Neuronal stem cell (in vitro differentiated cells): ENCODE measurements around the gene OBSCN.

Source experiments
- DNase-seq: peaks from one replicate; pipeline ENCODE4 v3.0.0-alpha.2; 2013; ENCODE audit warnings: low spot score
- H2AFZ ChIP-seq: one replicate; pipeline ENCODE4 v1.6.1; 2013; ENCODE audit warnings: mild to moderate bottlenecking, low read length, inconsistent platforms
- H2AK5ac ChIP-seq: 2 replicates; pipeline ENCODE4 v1.6.1; 2013; ENCODE audit warnings: low read depth, mild to moderate bottlenecking, inconsistent platforms, low read length, moderate library complexity, mixed read lengths
- H2BK120ac ChIP-seq: 2 replicates; pipeline ENCODE4 v1.6.1; 2013; ENCODE audit warnings: low read depth, mild to moderate bottlenecking, inconsistent platforms, low read length, moderate library complexity, mixed read lengths
- H2BK12ac ChIP-seq: one replicate; pipeline ENCODE4 v1.6.1; 2013; ENCODE audit warnings: low read length, inconsistent platforms
- H2BK15ac ChIP-seq: 2 replicates; pipeline ENCODE4 v1.6.1; 2013; ENCODE audit warnings: mild to moderate bottlenecking, low read length, inconsistent platforms, mixed read lengths
- H2BK5ac ChIP-seq: one replicate; pipeline ENCODE4 v1.6.1; 2013; ENCODE audit warnings: inconsistent platforms, mild to moderate bottlenecking, low read length, moderate library complexity
- H3K14ac ChIP-seq: one replicate; pipeline ENCODE4 v1.6.1; 2013; ENCODE audit warnings: low read length, inconsistent platforms
- H3K18ac ChIP-seq: 2 replicates; pipeline ENCODE4 v1.6.1; 2013; ENCODE audit warnings: low read length, inconsistent platforms
- H3K23ac ChIP-seq: 2 replicates; pipeline ENCODE4 v1.6.1; 2013; ENCODE audit warnings: low read depth, mild to moderate bottlenecking, mixed read lengths, low read length, inconsistent platforms; ENCODE audit not compliant: poor library complexity
- H3K27ac ChIP-seq: replicated peaks from 3 replicates; pipeline ENCODE4 v1.5.1; 2013; ENCODE audit warnings: low read length, inconsistent platforms
- H3K27me3 ChIP-seq, 3 experiments: 2 replicates each; pipeline ENCODE4 v1.6.1; 2013; ENCODE audit warnings: low read length in 3 of 3, mild to moderate bottlenecking in 2 of 3, inconsistent platforms in 1 of 3, low read depth in 1 of 3, mixed read lengths in 1 of 3, moderate library complexity in 1 of 3; ENCODE audit not compliant: control insufficient read depth in 3 of 3, insufficient read depth in 3 of 3
- H3K36me3 ChIP-seq, 2 donors: replicated peaks in 1 of 2; 2 replicates each; pipeline ENCODE4 v1.6.1; 2013; ENCODE audit warnings: low read length in 2 of 2; ENCODE audit not compliant: control insufficient read depth in 2 of 2, insufficient read depth in 2 of 2
- H3K4ac ChIP-seq: 2 replicates; pipeline ENCODE4 v1.6.1; 2013; ENCODE audit warnings: inconsistent platforms, mild to moderate bottlenecking, low read length, moderate library complexity
- H3K4me1 ChIP-seq, 2 donors: 1 replicate in 1 of 2; 2 replicates in 1 of 2; pipeline ENCODE4 v1.6.1; 2013; ENCODE audit warnings: low read length in 2 of 2, low read depth in 1 of 2; ENCODE audit not compliant: control insufficient read depth in 2 of 2, insufficient read depth in 1 of 2
- H3K4me2 ChIP-seq: one replicate; pipeline ENCODE4 v1.6.1; 2013; ENCODE audit warnings: mild to moderate bottlenecking, low read length, inconsistent platforms; ENCODE audit not compliant: insufficient read depth, poor library complexity, severe bottlenecking
- H3K4me3 ChIP-seq, 2 donors: 2 replicates each; pipeline ENCODE4 v1.5.1; 2013; ENCODE audit warnings: low read length in 2 of 2, mild to moderate bottlenecking in 2 of 2, inconsistent platforms in 1 of 2, moderate library complexity in 1 of 2
- H3K79me1 ChIP-seq: one replicate; pipeline ENCODE4 v1.6.1; 2013; ENCODE audit warnings: low read depth, mild to moderate bottlenecking, inconsistent platforms, low read length, moderate library complexity
- H3K9ac ChIP-seq: one replicate; pipeline ENCODE4 v1.6.1; 2013; ENCODE audit warnings: mild to moderate bottlenecking, low read depth, low read length, inconsistent platforms; ENCODE audit not compliant: poor library complexity
- H3K9me3 ChIP-seq, 2 donors: replicated peaks in 1 of 2; 2 replicates each; pipeline versions ENCODE3 to v1.6.1; 2013; ENCODE audit warnings: low read length in 2 of 2, mild to moderate bottlenecking in 2 of 2, inconsistent platforms in 1 of 2, low read depth in 1 of 2, mixed read lengths in 1 of 2, moderate library complexity in 1 of 2; ENCODE audit not compliant: control insufficient read depth in 2 of 2, insufficient read depth in 1 of 2
- H4K8ac ChIP-seq: one replicate; pipeline ENCODE4 v1.6.1; 2013; ENCODE audit warnings: low read depth, mild to moderate bottlenecking, inconsistent platforms, low read length, moderate library complexity
- H4K91ac ChIP-seq: one replicate; pipeline ENCODE4 v1.6.1; 2013; ENCODE audit warnings: low read length, low read depth, mild to moderate bottlenecking, inconsistent platforms; ENCODE audit not compliant: poor library complexity
- WGBS, 2 donors: extraction: QIAGEN DNeasy Blood & Tissue Kit; methylation state at CpG; one replicate each; pipeline ENCODE4 v1.1.7; 2013; ENCODE audit warnings: missing lambda C conversion rate in 2 of 2, mixed read lengths in 1 of 2; ENCODE audit not compliant: insufficient read length in 2 of 2, insufficient replicate concordance in 1 of 2; ENCODE audit errors: extremely low coverage in 2 of 2; 5-methylcytosine and 5-hydroxymethylcytosine counted together

Gene OBSCN

GRCh38 chr1:228228601-228229074, 20.8 kb downstream of the OBSCN start:
- Histone ChIP-seq H3K4me3 (no peak overlapping the region), H3K79me1 (no peaks in the 10 kb centered on the region), H3K9ac (no peak overlapping the region), H2BK12ac (no peak overlapping the region), H3K18ac (no peak overlapping the region), H3K4me1 (no peaks in the 10 kb centered on the region), H4K8ac (no peak overlapping the region), H2BK15ac (no peak overlapping the region), H3K9me3 (peaks cover 4 to 8% of the 10 kb centered on the region in 2 donors), H2AK5ac (no peak overlapping the region), H3K27me3 (no peaks in the 10 kb centered on the region), H2AFZ (no peak overlapping the region), H3K4ac (no peak overlapping the region), H3K36me3 (peaks cover 0 to 25% of the 10 kb centered on the region in 2 donors), H2BK5ac (no peak overlapping the region), H2BK120ac (no peak overlapping the region), H3K14ac (no peak overlapping the region), H3K4me2 (no peak overlapping the region), H3K23ac (no peak overlapping the region), H3K27ac (no peak overlapping the region), H4K91ac (no peak overlapping the region)
- WGBS, 2 donors: no CpG with 5 or more reads among the region's 5 CpGs
- DNase-seq: no peak

GRCh38 chr1:228231189-228231588, 23.3 kb downstream of the OBSCN start:
- no CpG with 5 or more reads among the region's 2 CpGs for WGBS, 2 donors
- Histone ChIP-seq H3K79me1 (no peaks in the 10 kb centered on the region), H3K36me3 (peaks cover 0 to 18% of the 10 kb centered on the region in 2 donors), H3K9me3 (peaks cover 5 to 7% of the 10 kb centered on the region in 2 donors), H3K4me2 (no peak overlapping the region), H2BK120ac (no peak overlapping the region), H3K18ac (no peak overlapping the region), H2BK12ac (no peak overlapping the region), H3K27ac (no peak overlapping the region), H3K23ac (no peak overlapping the region), H3K4me3 (no peak overlapping the region), H3K4me1 (no peaks in the 10 kb centered on the region), H3K14ac (no peak overlapping the region), H2BK5ac (no peak overlapping the region), H2AFZ (no peak overlapping the region), H4K8ac (no peak overlapping the region), H2BK15ac (no peak overlapping the region), H4K91ac (no peak overlapping the region), H3K4ac (no peak overlapping the region), H2AK5ac (no peak overlapping the region), H3K9ac (no peak overlapping the region), H3K27me3 (no peaks in the 10 kb centered on the region)
- DNase-seq: no peak

- Histone ChIP-seq H3K4me1 (no peaks in the 10 kb centered on the region), H4K8ac (no peak overlapping the region), H3K23ac (no peak overlapping the region), H3K4ac (no peak overlapping the region), H3K27me3 (no peaks in the 10 kb centered on the region), H4K91ac (no peak overlapping the region), H3K18ac (no peak overlapping the region), H3K36me3 (peaks cover 0 to 12% of the 10 kb centered on the region in 2 donors), H3K9ac (no peak overlapping the region), H2AFZ (no peak overlapping the region), H2AK5ac (no peak overlapping the region), H2BK15ac (no peak overlapping the region), H3K9me3 (peaks cover 5 to 7% of the 10 kb centered on the region in 2 donors), H2BK120ac (no peak overlapping the region), H3K79me1 (no peaks in the 10 kb centered on the region), H3K4me3 (no peak overlapping the region), H2BK5ac (no peak overlapping the region), H3K4me2 (no peak overlapping the region), H2BK12ac (no peak overlapping the region), H3K27ac (no peak overlapping the region), H3K14ac (no peak overlapping the region)
- no CpG with 5 or more reads among the region's 1 CpG for WGBS, 2 donors
- no peak for DNase-seq
Measured at GRCh38 chr1:228233136-228233535, 25.3 kb downstream of the OBSCN start.

GRCh38 chr1:228234921-228235320, 27.1 kb downstream of the OBSCN start:
- no peak overlapping the region for H3K4ac ChIP-seq
- no peak overlapping the region for H4K91ac ChIP-seq
- no peak overlapping the region for H2AFZ ChIP-seq
- H3K9me3 ChIP-seq: peaks cover 7 to 14% of the 10 kb centered on the region in 2 donors
- no peaks in the 10 kb centered on the region for H3K27me3 ChIP-seq
- H3K23ac ChIP-seq: no peak overlapping the region
- no peak overlapping the region for H3K9ac ChIP-seq
- H3K79me1 ChIP-seq: peaks cover 5% of the 10 kb centered on the region
- no peak overlapping the region for H3K4me2 ChIP-seq
- no CpG with 5 or more reads among the region's 2 CpGs for WGBS, 2 donors
- H3K14ac ChIP-seq: no peak overlapping the region
- H4K8ac ChIP-seq: no peak overlapping the region
- H2AK5ac ChIP-seq: no peak overlapping the region
- peaks cover 5 to 18% of the 10 kb centered on the region in 2 donors for H3K36me3 ChIP-seq
- H2BK15ac ChIP-seq: no peak overlapping the region
- no peak overlapping the region for H3K18ac ChIP-seq
- H2BK12ac ChIP-seq: no peak overlapping the region
- H3K4me3 ChIP-seq: no peak overlapping the region
- no peak for DNase-seq
- H2BK120ac ChIP-seq: no peak overlapping the region
- no peak overlapping the region for H3K27ac ChIP-seq
- no peak overlapping the region for H2BK5ac ChIP-seq
- H3K4me1 ChIP-seq: no peaks in the 10 kb centered on the region
